Thymus (tissue), 11 donors: ENCODE measurements around the gene ATP2B2. TPM values are rescaled to one million over a fixed set of nuclear protein-coding genes. Genes with fewer than 3 reads are reported as not detected.

ENCODE experiments used
- DNase-seq, 9 donors: peaks; one replicate each; pipeline ENCODE4 v3.0.0-alpha.2; 2013; ENCODE audit warnings: low spot score in 9 of 9, low read depth in 6 of 9, missing footprints in 1 of 9
- H3K27ac ChIP-seq, 2 donors: one replicate each; pipeline ENCODE4 v1.5.1; 2013; ENCODE audit warnings: control low read depth in 1 of 2, low read depth in 1 of 2, low read length in 1 of 2, mild to moderate bottlenecking in 1 of 2, moderate library complexity in 1 of 2
- H3K27me3 ChIP-seq, 2 donors: one replicate each; pipeline ENCODE4 v1.5.1; 2013; ENCODE audit warnings: low read length in 1 of 2; ENCODE audit not compliant: control insufficient read depth in 2 of 2, insufficient read depth in 1 of 2
- H3K36me3 ChIP-seq, 2 donors: one replicate each; pipeline ENCODE4 v1.5.1; 2013; ENCODE audit warnings: low read length in 1 of 2, mild to moderate bottlenecking in 1 of 2, moderate library complexity in 1 of 2; ENCODE audit not compliant: control insufficient read depth in 2 of 2, insufficient read depth in 2 of 2
- H3K4me1 ChIP-seq, 2 donors: one replicate each; pipeline ENCODE4 v1.5.1; 2013; ENCODE audit warnings: low read length in 2 of 2; ENCODE audit not compliant: control insufficient read depth in 2 of 2, insufficient read depth in 2 of 2
- H3K4me3 ChIP-seq, 2 donors: one replicate each; pipeline ENCODE4 v1.5.1; 2013; ENCODE audit warnings: low read length in 2 of 2, control low read depth in 1 of 2, mild to moderate bottlenecking in 1 of 2
- H3K9me3 ChIP-seq, 2 donors: one replicate each; pipeline ENCODE4 v1.5.1; 2013; ENCODE audit warnings: low read length in 1 of 2, mild to moderate bottlenecking in 1 of 2; ENCODE audit not compliant: control insufficient read depth in 2 of 2, insufficient read depth in 1 of 2
- WGBS: extraction: QIAGEN DNeasy Blood & Tissue Kit; methylation state at CpG from one replicate; pipeline ENCODE4 v1.1.7; 2013; 5-methylcytosine and 5-hydroxymethylcytosine counted together
- polyA plus RNA-seq: library from polyadenylated mRNA; stranded (reverse); fragments of 200-250 nt; gene quantifications from one replicate; pipeline ENCODE4 v1.2.3, GENCODE V29; 2013
- total RNA-seq: library from RNA; stranded (reverse); fragments of 120-200 nt; gene quantifications from one replicate; pipeline ENCODE4 v1.2.4, GENCODE V29; 2013
- donor health status: healthy.

ATP2B2 gene
- total and polyA plus RNA-seq, 2 donors: 0.19 to 0.34 TPM

DNA sequence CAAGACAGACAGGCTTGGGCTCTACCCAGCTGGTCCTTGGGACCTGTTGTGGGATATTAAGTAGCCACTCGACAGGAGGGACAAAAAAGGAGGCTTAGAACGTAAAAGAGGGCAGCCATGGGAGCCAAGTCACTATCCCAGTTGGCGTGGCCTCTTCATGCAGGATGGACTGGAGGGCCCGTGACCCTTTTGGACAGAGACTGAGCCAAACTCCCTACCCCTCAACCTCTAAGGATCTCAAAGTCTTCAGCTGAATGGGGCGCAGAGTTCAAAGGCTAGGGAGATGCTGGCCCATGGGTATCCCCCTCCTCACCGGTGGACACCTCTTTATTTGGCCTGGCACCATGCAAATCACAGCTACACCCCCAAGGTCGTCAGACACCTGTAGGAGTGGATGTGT lies 126.6 kb downstream of the ATP2B2 start:
- H3K27me3 ChIP-seq: peaks cover 0 to 5% of the 10 kb centered on the region in 2 donors
- no peaks in the 10 kb centered on the region for H3K9me3 ChIP-seq
- no peak overlapping the region for H3K4me3 ChIP-seq
- no peaks in the 10 kb centered on the region for H3K36me3 ChIP-seq
- H3K4me1 ChIP-seq: peaks cover 7 to 29% of the 10 kb centered on the region in 2 donors
- WGBS: 96% methylated on average over 7 of the region's 7 CpGs
- H3K27ac ChIP-seq: no peak overlapping the region
- DNase-seq: no peak

GRCh38 chr3:10378246-10378645 lies 127.1 kb downstream of the ATP2B2 start:
- WGBS: 86% methylated on average over 16 of the region's 16 CpGs
- peaks cover 0 to 5% of the 10 kb centered on the region in 2 donors for H3K27me3 ChIP-seq
- no peak overlapping the region for H3K4me3 ChIP-seq
- no peaks in the 10 kb centered on the region for H3K9me3 ChIP-seq
- peaks cover 7 to 29% of the 10 kb centered on the region in 2 donors for H3K4me1 ChIP-seq
- no peaks in the 10 kb centered on the region for H3K36me3 ChIP-seq
- no peak overlapping the region for H3K27ac ChIP-seq
- DNase-seq: no peak

GRCh38 chr3:10377148-10377725 lies 128.1 kb downstream of the ATP2B2 start:
- H3K27me3 ChIP-seq: peaks cover 0 to 5% of the 10 kb centered on the region in 2 donors
- H3K36me3 ChIP-seq: no peaks in the 10 kb centered on the region
- no peak for DNase-seq
- WGBS: 83% methylated on average over 16 of the region's 16 CpGs
- no peak overlapping the region for H3K4me3 ChIP-seq
- no peak overlapping the region for H3K27ac ChIP-seq
- H3K4me1 ChIP-seq: peaks cover 7 to 29% of the 10 kb centered on the region in 2 donors
- no peaks in the 10 kb centered on the region for H3K9me3 ChIP-seq

DNA sequence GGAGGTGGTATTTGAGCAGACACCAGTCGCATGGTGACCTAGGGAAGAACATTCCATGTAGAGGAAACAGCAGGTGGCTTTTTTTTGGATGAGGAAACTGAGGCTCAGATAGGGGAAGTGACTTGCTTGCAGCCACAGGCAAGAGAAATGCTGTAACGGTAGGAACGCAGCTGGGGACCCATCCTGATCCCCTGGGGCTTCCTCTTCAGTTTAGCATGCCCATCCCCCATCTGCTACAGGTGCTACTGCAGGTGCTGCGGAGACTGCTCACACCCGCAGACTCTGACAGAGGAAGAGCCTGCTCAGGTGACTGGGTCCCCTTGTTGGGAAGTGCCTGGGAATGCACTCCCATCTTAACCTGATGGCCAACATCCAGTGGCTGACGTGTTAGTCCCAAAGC lies 129.0 kb downstream of the ATP2B2 start:
- DNase-seq: peak in 8 of 9 donors; percentile 27 to 82 (median 68)
- H3K27ac ChIP-seq: no peak overlapping the region
- H3K4me3 ChIP-seq: no peak overlapping the region
- WGBS: 34% methylated on average over 6 of the region's 6 CpGs
- H3K27me3 ChIP-seq: peaks cover 0 to 5% of the 10 kb centered on the region in 2 donors
- peaks cover 7 to 29% of the 10 kb centered on the region in 2 donors for H3K4me1 ChIP-seq
- H3K9me3 ChIP-seq: no peaks in the 10 kb centered on the region
- H3K36me3 ChIP-seq: no peaks in the 10 kb centered on the region

GRCh38 chr3:10375296-10376053 lies 129.9 kb downstream of the ATP2B2 start:
- WGBS: 98% methylated on average over 23 of the region's 23 CpGs
- Histone ChIP-seq H3K36me3 (no peaks in the 10 kb centered on the region), H3K9me3 (peaks cover 0 to 4% of the 10 kb centered on the region in 2 donors), H3K27me3 (peaks cover 0 to 5% of the 10 kb centered on the region in 2 donors), H3K27ac (no peak overlapping the region), H3K4me1 (peaks cover 9 to 38% of the 10 kb centered on the region in 2 donors), H3K4me3 (no peak overlapping the region)
- DNase-seq: no peak

DNA sequence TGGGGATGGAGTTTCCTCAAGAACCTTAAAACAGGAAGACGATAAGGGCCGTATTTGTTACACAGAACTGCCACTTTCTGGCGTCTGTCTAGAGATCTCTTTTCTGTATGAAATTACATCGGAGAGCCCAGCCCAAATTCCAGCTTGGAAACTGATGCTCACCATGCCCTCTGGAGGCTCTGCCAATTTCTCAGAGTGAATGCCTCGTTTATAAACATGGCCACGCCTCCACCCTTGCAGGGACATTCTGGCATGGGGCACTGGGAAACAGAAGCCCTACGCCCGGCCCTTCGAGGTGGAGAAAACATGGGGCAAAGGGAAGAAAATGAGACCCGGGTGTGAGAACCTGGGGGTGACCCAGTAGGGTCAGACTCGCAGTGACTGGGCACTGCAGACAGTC lies 131.1 kb downstream of the ATP2B2 start:
- WGBS: 88% methylated on average over 11 of the region's 11 CpGs
- peaks cover 0 to 4% of the 10 kb centered on the region in 2 donors for H3K9me3 ChIP-seq
- H3K4me1 ChIP-seq: peaks cover 9 to 42% of the 10 kb centered on the region in 2 donors
- peaks cover 0 to 5% of the 10 kb centered on the region in 2 donors for H3K27me3 ChIP-seq
- DNase-seq: no peak
- no peak overlapping the region for H3K27ac ChIP-seq
- no peak overlapping the region for H3K4me3 ChIP-seq
- H3K36me3 ChIP-seq: no peaks in the 10 kb centered on the region

DNA sequence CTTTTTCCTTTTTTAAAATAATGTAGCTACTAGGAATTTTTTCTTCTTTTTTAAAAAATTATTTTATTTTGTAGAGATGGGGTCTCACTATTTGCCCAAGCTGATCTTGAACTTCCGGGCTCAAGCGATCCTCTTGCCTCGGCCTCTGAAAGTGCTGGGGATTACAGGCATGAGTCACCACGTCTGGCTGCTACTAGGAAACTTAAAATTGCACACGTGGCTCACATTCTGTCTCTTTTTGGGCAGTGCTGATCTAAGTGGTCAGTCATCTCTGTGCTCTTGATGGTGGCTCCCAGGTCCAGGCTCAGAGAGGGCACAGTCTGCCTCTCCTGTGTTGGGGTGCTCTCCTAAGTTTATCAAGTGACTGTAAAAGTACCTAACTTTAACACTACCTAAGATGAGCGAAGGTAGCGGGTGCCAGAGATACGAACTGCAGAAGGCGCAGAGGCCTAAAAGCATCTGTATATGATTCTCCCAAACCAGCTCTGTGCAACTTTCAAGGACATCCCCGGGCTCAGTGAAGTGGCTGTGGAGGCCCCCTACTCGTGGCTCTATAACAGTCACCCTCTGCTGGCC lies 131.6 kb downstream of the ATP2B2 start:
- WGBS: 91% methylated on average over 11 of the region's 11 CpGs
- Histone ChIP-seq H3K27ac (no peak overlapping the region), H3K4me3 (no peak overlapping the region), H3K4me1 (peaks cover 9 to 42% of the 10 kb centered on the region in 2 donors), H3K27me3 (peaks cover 0 to 5% of the 10 kb centered on the region in 2 donors), H3K36me3 (no peaks in the 10 kb centered on the region), H3K9me3 (peaks cover 0 to 4% of the 10 kb centered on the region in 2 donors)
- no peak for DNase-seq

- H3K27me3 ChIP-seq: no peaks in the 10 kb centered on the region
- no peak overlapping the region for H3K4me3 ChIP-seq
- peaks cover 9 to 27% of the 10 kb centered on the region in 2 donors for H3K4me1 ChIP-seq
- DNase-seq: no peak
- H3K9me3 ChIP-seq: peaks cover 0 to 4% of the 10 kb centered on the region in 2 donors
- 98% methylated on average over 10 of the region's 10 CpGs for WGBS
- H3K36me3 ChIP-seq: no peaks in the 10 kb centered on the region
- H3K27ac ChIP-seq: no peak overlapping the region
These were observed 133.6 kb downstream of the ATP2B2 start for GRCh38 chr3:10371789-10372188.

DNA sequence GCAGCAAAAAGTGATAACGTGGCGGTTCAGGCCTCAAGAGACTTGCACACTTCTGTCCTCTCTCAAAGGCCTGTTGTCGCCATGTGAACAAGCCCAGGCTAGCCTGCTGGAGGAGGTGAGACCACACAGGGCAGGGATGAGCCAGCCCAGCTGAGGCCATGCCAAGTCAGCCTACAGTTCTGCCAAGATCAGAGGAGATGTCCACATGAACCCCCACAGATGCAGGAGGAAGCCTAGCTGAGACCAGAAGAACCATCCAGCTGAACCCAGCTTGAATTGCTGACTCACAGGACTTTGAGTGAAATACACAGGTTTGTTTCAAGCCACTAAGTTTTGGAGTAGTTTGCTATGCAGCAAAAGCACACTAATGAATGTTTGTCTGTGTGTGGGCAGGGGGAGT lies 134.2 kb downstream of the ATP2B2 start:
- Histone ChIP-seq H3K4me1 (peaks cover 4 to 21% of the 10 kb centered on the region in 2 donors), H3K4me3 (no peak overlapping the region), H3K27me3 (no peaks in the 10 kb centered on the region), H3K27ac (no peak overlapping the region), H3K9me3 (peaks cover 0 to 4% of the 10 kb centered on the region in 2 donors), H3K36me3 (no peaks in the 10 kb centered on the region)
- 93% methylated on average over 3 of the region's 3 CpGs for WGBS
- DNase-seq: no peak
